ENCODE measurements around the gene GUK1. TPM values are rescaled to one million over a fixed set of nuclear protein-coding genes. Genes with fewer than 3 reads are reported as not detected.

Gene GUK1
- total and polyA plus RNA-seq, 2 of the 4 experiments (the other 2 are of a cell fraction): 465 to 548 TPM

DNA sequence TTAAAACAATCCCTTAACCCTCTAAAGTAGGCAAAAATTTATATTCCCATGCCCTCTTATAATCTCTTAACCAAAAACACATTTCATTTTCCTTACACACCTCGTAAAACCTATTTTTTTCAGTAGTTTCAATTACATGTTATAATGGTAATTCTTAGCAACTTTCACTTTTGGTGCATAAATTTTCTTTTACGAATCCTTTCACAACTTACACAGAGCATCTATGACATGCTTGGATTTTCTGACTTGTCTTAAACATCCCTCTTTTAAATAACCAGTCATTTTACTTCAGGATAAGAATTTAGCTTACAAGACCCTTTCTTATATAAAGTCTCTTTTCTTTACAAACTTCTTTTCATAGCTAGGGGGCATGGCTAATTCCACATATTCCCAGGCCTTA is 22.0 kb upstream of the GUK1 start:
- H3K14ac ChIP-seq (replicated peaks; ENCODE audit: low read depth, low read length): no peak overlapping the region
- H4K5ac ChIP-seq (ENCODE audit: low read depth, low read length): no peak overlapping the region
- H3K27ac ChIP-seq (ENCODE audit: insufficient read depth, low read length): no peak overlapping the region
- H3K18ac ChIP-seq (ENCODE audit: low read depth, low read length): no peak overlapping the region
- no peak overlapping the region for H2AFZ ChIP-seq (replicated peaks; ENCODE audit: low read length, poor library complexity)
- H2BK20ac ChIP-seq (ENCODE audit: low read depth, low read length): no peak overlapping the region
- in situ Hi-C loops (cut with MboI; ENCODE audit: low sequenced_read_pairs): no loop called here
- H3K4ac ChIP-seq (ENCODE audit: low read depth, low read length): no peak overlapping the region
- H3K56ac ChIP-seq (ENCODE audit: extremely low read depth, insufficient read depth, low read length): no peak overlapping the region
- H3K4me2 ChIP-seq (ENCODE audit: low read depth, low read length): no peak overlapping the region
- dilution Hi-C loops (cut with HindIII; ENCODE audit: low sequenced_read_pairs, unreplicated experiment): no loop called here
- H3K9ac ChIP-seq (ENCODE audit: low read depth, low read length): no peak overlapping the region
- no peak overlapping the region for H3K4me3 ChIP-seq (ENCODE audit: insufficient read depth, low read depth, low read length)
- no peak for ATAC-seq (ENCODE audit: low read depth)
- WGBS, 2 experiments (ENCODE audit: extremely low coverage in 2 of 2, insufficient read length in 1 of 2): 93% methylated on average over 1 of the region's 2 CpGs; no CpG with 5 or more reads in 1 of the 2 experiments
- H2BK5ac ChIP-seq (ENCODE audit: low read depth, low read length, poor library complexity, severe bottlenecking): no peak overlapping the region
- TF ChIP-seq NFE2L2 (IDR thresholded peaks at IDR 0.05; ENCODE audit: low read depth, low read length) (no peak), MAFK (IDR thresholded peaks at IDR 0.05; ENCODE audit: low read depth, low read length) (no peak), MAZ (IDR thresholded peaks at IDR 0.05; ENCODE audit: borderline replicate concordance, low read depth, low read length) (no peak), FOS (IDR thresholded peaks at IDR 0.05; ENCODE audit: low read depth, low read length) (no peak), CEBPB (IDR thresholded peaks at IDR 0.05; ENCODE audit: low read depth, low read length) (no peak), RAD21 (IDR thresholded peaks at IDR 0.05; ENCODE audit: low read length) (no peak)
- TF ChIP-seq, protein P1, sequence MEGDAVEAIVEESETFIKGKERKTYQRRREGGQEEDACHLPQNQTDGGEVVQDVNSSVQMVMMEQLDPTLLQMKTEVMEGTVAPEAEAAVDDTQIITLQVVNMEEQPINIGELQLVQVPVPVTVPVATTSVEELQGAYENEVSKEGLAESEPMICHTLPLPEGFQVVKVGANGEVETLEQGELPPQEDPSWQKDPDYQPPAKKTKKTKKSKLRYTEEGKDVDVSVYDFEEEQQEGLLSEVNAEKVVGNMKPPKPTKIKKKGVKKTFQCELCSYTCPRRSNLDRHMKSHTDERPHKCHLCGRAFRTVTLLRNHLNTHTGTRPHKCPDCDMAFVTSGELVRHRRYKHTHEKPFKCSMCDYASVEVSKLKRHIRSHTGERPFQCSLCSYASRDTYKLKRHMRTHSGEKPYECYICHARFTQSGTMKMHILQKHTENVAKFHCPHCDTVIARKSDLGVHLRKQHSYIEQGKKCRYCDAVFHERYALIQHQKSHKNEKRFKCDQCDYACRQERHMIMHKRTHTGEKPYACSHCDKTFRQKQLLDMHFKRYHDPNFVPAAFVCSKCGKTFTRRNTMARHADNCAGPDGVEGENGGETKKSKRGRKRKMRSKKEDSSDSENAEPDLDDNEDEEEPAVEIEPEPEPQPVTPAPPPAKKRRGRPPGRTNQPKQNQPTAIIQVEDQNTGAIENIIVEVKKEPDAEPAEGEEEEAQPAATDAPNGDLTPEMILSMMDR (conservative IDR thresholded peaks at IDR 0.05; ENCODE audit: low read depth, low read length): no peak
- H3K27me3 ChIP-seq (ENCODE audit: control insufficient read depth, insufficient read depth, low read length): peaks cover 8% of the 10 kb centered on the region
- no peak overlapping the region for H2AK9ac ChIP-seq (replicated peaks; ENCODE audit: low read depth, low read length, poor library complexity)
- H2AK5ac ChIP-seq (ENCODE audit: low read depth, low read length): no peak overlapping the region
- DNase-seq: no peak
- H3K79me1 ChIP-seq (ENCODE audit: low read depth in 1 of 2, low read length in 2 of 2): no peaks in the 10 kb centered on the region
- no peak overlapping the region for H4K8ac ChIP-seq (ENCODE audit: low read depth in 2 of 2, low read length in 2 of 2)
- no TSS peak for BruUV-seq (replicated peaks)
- H2BK120ac ChIP-seq (ENCODE audit: low read depth, low read length): no peak overlapping the region
- peaks cover 2% of the 10 kb centered on the region; the same call in 1 of the 2 replicates for H3K4me1 ChIP-seq (ENCODE audit: control insufficient read depth, insufficient read depth, low read length)
- no peak overlapping the region for H2BK15ac ChIP-seq (ENCODE audit: low read depth, low read length)
- intact Hi-C loops (cut with micrococcal nuclease): no loop called here
- H3K23ac ChIP-seq (ENCODE audit: low read depth, low read length): no peak overlapping the region
- no peaks in the 10 kb centered on the region for H4K20me1 ChIP-seq (ENCODE audit: insufficient read depth, low read length)
- H3K9me3 ChIP-seq (ENCODE audit: control insufficient read depth, insufficient read depth, low read length): no peaks in the 10 kb centered on the region
- H3K36me3 ChIP-seq (ENCODE audit: control insufficient read depth, insufficient read depth, low read length): no peaks in the 10 kb centered on the region
- no peak overlapping the region for H4K91ac ChIP-seq (ENCODE audit: insufficient read depth, low read depth, low read length)
- H3K9me1 ChIP-seq (ENCODE audit: insufficient read depth, low read length): no peaks in the 10 kb centered on the region
- CTCF ChIA-PET: no interaction called here
- POLR2A ChIA-PET (ENCODE audit: unreplicated experiment): no interaction called here
